Osteoblast (primary cell): ENCODE measurements around the gene RALGDS. TPM values are rescaled to one million over a fixed set of nuclear protein-coding genes. Genes with fewer than 3 reads are reported as not detected.

Source experiments
- DNase-seq: peaks from one replicate; pipeline ENCODE4 v3.0.0; 2011; ENCODE audit warnings: low spot score, mixed read lengths; ENCODE audit not compliant: insufficient read length; ENCODE audit errors: missing footprints
- H2AFZ ChIP-seq: 2 replicates; pipeline ENCODE4 v1.6.0; 2011; ENCODE audit warnings: mild to moderate bottlenecking, low read length
- H3K27ac ChIP-seq: 2 replicates; pipeline ENCODE4 v1.5.1; 2011; ENCODE audit warnings: mild to moderate bottlenecking, low read depth, low read length, moderate library complexity
- H3K27me3 ChIP-seq: 2 replicates; pipeline ENCODE4 v1.6.0; 2012; ENCODE audit warnings: mild to moderate bottlenecking, control low read depth, inconsistent platforms, low read length, moderate library complexity; ENCODE audit not compliant: insufficient read depth
- H3K36me3 ChIP-seq: 2 replicates; pipeline ENCODE4 v1.5.1; 2011; ENCODE audit warnings: mild to moderate bottlenecking, low read length, control low read depth, moderate library complexity; ENCODE audit not compliant: insufficient read depth
- H3K4me1 ChIP-seq: 2 replicates; pipeline ENCODE4 v1.5.1; 2011; ENCODE audit warnings: mild to moderate bottlenecking, low read length, control low read depth, moderate library complexity; ENCODE audit not compliant: insufficient read depth
- H3K4me2 ChIP-seq: 2 replicates; pipeline ENCODE4 v1.6.0; 2011; ENCODE audit warnings: mild to moderate bottlenecking, low read length; ENCODE audit not compliant: insufficient read depth
- H3K4me3 ChIP-seq: fragments of 200-600 bp; sonication (generic); 3 replicates; pipeline ENCODE4 v1.5.1; 2012; ENCODE audit warnings: mild to moderate bottlenecking, low read length, inconsistent platforms; ENCODE audit not compliant: insufficient read depth
- H3K79me2 ChIP-seq: 2 replicates; pipeline ENCODE4 v1.6.0; 2012; ENCODE audit warnings: mild to moderate bottlenecking, low read length, control low read depth, inconsistent platforms; ENCODE audit not compliant: insufficient read depth
- H3K9me3 ChIP-seq: 2 replicates; pipeline ENCODE4 v1.5.1; 2011; ENCODE audit warnings: low read depth, low read length, control low read depth
- H4K20me1 ChIP-seq: 2 replicates; pipeline ENCODE4 v1.6.0; 2012; ENCODE audit warnings: mild to moderate bottlenecking, low read length, control low read depth; ENCODE audit not compliant: insufficient read depth
- CTCF ChIP-seq: IDR thresholded peaks from 2 replicates; pipeline ENCODE4 v1.5.1; 2011; ENCODE audit warnings: mild to moderate bottlenecking, low read depth, low read length, moderate library complexity; ENCODE audit errors: extremely low read depth
- total RNA-seq: library from RNA; depleted of rRNA; stranded (reverse); fragments of >200 nt; gene quantifications from 2 replicates; pipeline ENCODE4 v1.2.3, GENCODE V29; 2012

The RALGDS gene
- total RNA-seq, 1 donor: 11.2 TPM

GRCh38 chr9:133107245-133107722 is 13.8 kb downstream of the RALGDS start:
- H3K27me3 ChIP-seq: no peaks in the 10 kb centered on the region
- no peak overlapping the region for H2AFZ ChIP-seq
- H3K4me3 ChIP-seq: no peak overlapping the region
- peaks cover 15% of the 10 kb centered on the region for H3K36me3 ChIP-seq
- peaks cover 19% of the 10 kb centered on the region for H4K20me1 ChIP-seq
- no peak overlapping the region for H3K27ac ChIP-seq
- H3K4me2 ChIP-seq: no peak overlapping the region
- DNase-seq: peak; percentile 41
- H3K79me2 ChIP-seq: no peaks in the 10 kb centered on the region
- no peaks in the 10 kb centered on the region for H3K4me1 ChIP-seq
- TF ChIP-seq CTCF: no peak
- H3K9me3 ChIP-seq: no peaks in the 10 kb centered on the region

GRCh38 chr9:133106511-133107244 is 14.4 kb downstream of the RALGDS start:
- no peak for TF ChIP-seq CTCF
- Histone ChIP-seq H3K27me3 (no peaks in the 10 kb centered on the region), H3K79me2 (no peaks in the 10 kb centered on the region), H4K20me1 (peaks cover 15% of the 10 kb centered on the region), H3K4me3 (no peak overlapping the region), H3K4me1 (no peaks in the 10 kb centered on the region), H2AFZ (no peak overlapping the region), H3K27ac (no peak overlapping the region), H3K9me3 (no peaks in the 10 kb centered on the region), H3K36me3 (peaks cover 19% of the 10 kb centered on the region), H3K4me2 (no peak overlapping the region)
- peak; percentile 79 for DNase-seq

- H4K20me1 ChIP-seq: peaks cover 13% of the 10 kb centered on the region
- no peaks in the 10 kb centered on the region for H3K27me3 ChIP-seq
- H3K9me3 ChIP-seq: no peaks in the 10 kb centered on the region
- TF ChIP-seq CTCF: no peak
- peak; percentile 77 for DNase-seq
- H3K4me2 ChIP-seq: no peak overlapping the region
- H2AFZ ChIP-seq: no peak overlapping the region
- H3K4me1 ChIP-seq: no peaks in the 10 kb centered on the region
- no peak overlapping the region for H3K27ac ChIP-seq
- no peaks in the 10 kb centered on the region for H3K79me2 ChIP-seq
- peaks cover 29% of the 10 kb centered on the region for H3K36me3 ChIP-seq
- H3K4me3 ChIP-seq: no peak overlapping the region
These were observed 15.6 kb downstream of the RALGDS start for GRCh38 chr9:133105461-133105770.

GRCh38 chr9:133104718-133105460 is 16.2 kb downstream of the RALGDS start:
- no peak overlapping the region for H3K4me2 ChIP-seq
- H3K4me3 ChIP-seq: no peak overlapping the region
- TF ChIP-seq CTCF: no peak
- H4K20me1 ChIP-seq: peaks cover 13% of the 10 kb centered on the region
- peak; percentile 62 for DNase-seq
- no peaks in the 10 kb centered on the region for H3K4me1 ChIP-seq
- peaks cover 32% of the 10 kb centered on the region for H3K36me3 ChIP-seq
- H2AFZ ChIP-seq: no peak overlapping the region
- no peaks in the 10 kb centered on the region for H3K79me2 ChIP-seq
- no peak overlapping the region for H3K27ac ChIP-seq
- no peaks in the 10 kb centered on the region for H3K9me3 ChIP-seq
- no peaks in the 10 kb centered on the region for H3K27me3 ChIP-seq
